ES-I3 (cell line): ENCODE measurements around the gene LRATD1.

Experiments
- H3K36me3 ChIP-seq: 2 replicates; pipeline ENCODE4 v1.6.1; 2013; ENCODE audit warnings: mild to moderate bottlenecking, low read length, control low read depth, moderate library complexity; ENCODE audit not compliant: insufficient read depth
- H3K4me1 ChIP-seq: 2 replicates; pipeline ENCODE4 v1.6.1; 2013; ENCODE audit warnings: mild to moderate bottlenecking, control low read depth, low read length; ENCODE audit not compliant: insufficient read depth
- H3K9ac ChIP-seq: 2 replicates; pipeline ENCODE4 v1.6.1; 2013; ENCODE audit warnings: low read depth, mild to moderate bottlenecking, low read length, moderate library complexity
- H3K9me3 ChIP-seq: 2 replicates; pipeline ENCODE4 v1.6.1; 2013; ENCODE audit warnings: mild to moderate bottlenecking, low read length, moderate library complexity; ENCODE audit not compliant: control insufficient read depth, insufficient read depth

The LRATD1 gene

GRCh38 chr2:14632133-14632936 lies at the start of gene LRATD1:
Gene LRATD1, plus strand, starts transcription at chr2:14632717. Its CDS starts 1,263 bp downstream, at chr2:14633980.
- H3K9me3 ChIP-seq = no peaks in the 10 kb centered on the region
- no peaks in the 10 kb centered on the region for H3K36me3 ChIP-seq
- H3K9ac ChIP-seq = peak within 1 kb of the TSS; percentile 83
- H3K4me1 ChIP-seq = no peaks in the 10 kb centered on the region; the same call in 1 of the 2 replicates

- Histone ChIP-seq H3K9me3 (no peaks in the 10 kb centered on the region), H3K4me1 (no peaks in the 10 kb centered on the region), H3K36me3 (no peaks in the 10 kb centered on the region), H3K9ac (no peak overlapping the region)
These were observed 49.5 kb upstream of the LRATD1 start for GRCh38 chr2:14583059-14583458.

- H3K9me3 ChIP-seq = no peaks in the 10 kb centered on the region
- no peaks in the 10 kb centered on the region for H3K4me1 ChIP-seq
- no peaks in the 10 kb centered on the region for H3K36me3 ChIP-seq
- H3K9ac ChIP-seq = no peak overlapping the region
These were observed 48.7 kb upstream of the LRATD1 start for GRCh38 chr2:14583802-14584201.

GRCh38 chr2:14587119-14587518 lies 45.4 kb upstream of the LRATD1 start:
- H3K36me3 ChIP-seq = no peaks in the 10 kb centered on the region
- no peaks in the 10 kb centered on the region for H3K4me1 ChIP-seq
- no peaks in the 10 kb centered on the region for H3K9me3 ChIP-seq
- H3K9ac ChIP-seq = no peak overlapping the region

GRCh38 chr2:14601156-14601770 lies 31.3 kb upstream of the LRATD1 start:
- Histone ChIP-seq H3K9ac (no peak overlapping the region), H3K9me3 (no peaks in the 10 kb centered on the region), H3K36me3 (no peaks in the 10 kb centered on the region), H3K4me1 (no peaks in the 10 kb centered on the region)

- H3K36me3 ChIP-seq = no peaks in the 10 kb centered on the region
- H3K9ac ChIP-seq = no peak overlapping the region
- no peaks in the 10 kb centered on the region for H3K9me3 ChIP-seq
- H3K4me1 ChIP-seq = no peaks in the 10 kb centered on the region
These were observed 30.2 kb upstream of the LRATD1 start for GRCh38 chr2:14602309-14602708.

- Histone ChIP-seq H3K4me1 (no peaks in the 10 kb centered on the region), H3K9ac (no peak overlapping the region), H3K36me3 (no peaks in the 10 kb centered on the region), H3K9me3 (no peaks in the 10 kb centered on the region)
These were observed 28.8 kb upstream of the LRATD1 start for GRCh38 chr2:14603676-14604075.

GRCh38 chr2:14608245-14608644 lies 24.3 kb upstream of the LRATD1 start:
- no peaks in the 10 kb centered on the region for H3K4me1 ChIP-seq
- no peak overlapping the region for H3K9ac ChIP-seq
- H3K36me3 ChIP-seq = no peaks in the 10 kb centered on the region
- H3K9me3 ChIP-seq = no peaks in the 10 kb centered on the region

GRCh38 chr2:14614017-14614416 lies 18.5 kb upstream of the LRATD1 start:
- H3K9me3 ChIP-seq = no peaks in the 10 kb centered on the region
- no peaks in the 10 kb centered on the region for H3K36me3 ChIP-seq
- H3K9ac ChIP-seq = no peak overlapping the region
- H3K4me1 ChIP-seq = no peaks in the 10 kb centered on the region

GRCh38 chr2:14615121-14615520 lies 17.4 kb upstream of the LRATD1 start:
- H3K9me3 ChIP-seq = no peaks in the 10 kb centered on the region
- no peaks in the 10 kb centered on the region for H3K4me1 ChIP-seq
- H3K9ac ChIP-seq = no peak overlapping the region
- no peaks in the 10 kb centered on the region for H3K36me3 ChIP-seq

GRCh38 chr2:14615760-14616159 lies 16.8 kb upstream of the LRATD1 start:
- Histone ChIP-seq H3K9ac (no peak overlapping the region), H3K36me3 (no peaks in the 10 kb centered on the region), H3K4me1 (no peaks in the 10 kb centered on the region), H3K9me3 (no peaks in the 10 kb centered on the region)

- H3K9me3 ChIP-seq = no peaks in the 10 kb centered on the region
These were observed 16.2 kb upstream of the LRATD1 start for GRCh38 chr2:14616342-14616741.

GRCh38 chr2:14616950-14617349 lies 15.6 kb upstream of the LRATD1 start:
- Histone ChIP-seq H3K9me3 (no peaks in the 10 kb centered on the region), H3K4me1 (no peaks in the 10 kb centered on the region), H3K9ac (no peak overlapping the region), H3K36me3 (no peaks in the 10 kb centered on the region)

More at GRCh38 chr2:14616342-14616741, 16.2 kb upstream of the LRATD1 start:
- H3K36me3 ChIP-seq = no peaks in the 10 kb centered on the region
- H3K9ac ChIP-seq = no peak overlapping the region
- no peaks in the 10 kb centered on the region for H3K4me1 ChIP-seq

- Histone ChIP-seq H3K9me3 (no peaks in the 10 kb centered on the region), H3K4me1 (no peaks in the 10 kb centered on the region), H3K36me3 (no peaks in the 10 kb centered on the region)
These were observed 13.1 kb upstream of the LRATD1 start for GRCh38 chr2:14619441-14619840.

GRCh38 chr2:14621114-14621513 lies 11.4 kb upstream of the LRATD1 start:
- Histone ChIP-seq H3K4me1 (no peaks in the 10 kb centered on the region), H3K9ac (no peak overlapping the region), H3K36me3 (no peaks in the 10 kb centered on the region), H3K9me3 (no peaks in the 10 kb centered on the region)

More at GRCh38 chr2:14619441-14619840, 13.1 kb upstream of the LRATD1 start:
- H3K9ac ChIP-seq = no peak overlapping the region
